GM21381 (cell line): ENCODE results near the gene CCDC97.

Experiments
- ATAC-seq: cut with Tn5 transposase; IDR thresholded peaks from one replicate; pipeline ENCODE4 v1.9.1; 2021; ENCODE audit warnings: mild to moderate bottlenecking, moderate library complexity; ENCODE audit not compliant: unreplicated experiment

The CCDC97 gene

DNA sequence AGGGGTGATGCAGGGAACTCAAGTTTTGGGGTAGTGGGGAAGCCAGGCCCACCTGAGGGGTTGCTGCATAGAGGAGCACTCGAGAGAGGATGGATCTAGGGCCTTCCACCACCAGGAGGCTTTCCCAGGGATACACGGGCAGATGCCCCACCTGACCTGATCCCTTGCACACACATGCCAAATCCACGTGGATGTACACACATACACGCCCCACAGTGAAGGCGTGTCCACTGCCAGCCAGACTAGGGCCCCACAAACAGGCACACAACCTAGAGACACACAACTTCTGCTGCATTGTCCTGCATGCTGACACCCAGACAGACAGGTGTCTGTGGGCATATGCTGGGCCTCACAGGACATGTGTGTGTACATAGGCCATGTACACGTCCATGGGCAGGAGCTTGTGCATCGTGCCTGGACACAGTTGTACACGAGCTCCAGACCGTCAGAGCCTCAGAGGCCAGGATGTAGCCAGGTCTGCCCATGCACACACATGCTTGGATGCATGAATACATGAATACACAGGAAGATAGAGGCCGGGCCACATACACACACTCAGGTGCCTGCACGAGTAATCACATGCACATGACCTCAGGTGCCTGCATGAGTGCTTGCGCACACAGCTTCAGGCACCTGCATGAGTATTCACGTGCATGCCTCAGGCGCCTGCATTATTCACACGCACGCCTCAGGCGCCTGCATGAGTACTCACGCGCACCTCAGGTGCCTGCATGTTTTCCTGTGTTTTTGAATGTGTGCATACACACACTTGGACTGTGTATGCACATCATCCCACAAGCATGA, 8.9 kb downstream of the CCDC97 start:
- no peak for ATAC-seq

DNA sequence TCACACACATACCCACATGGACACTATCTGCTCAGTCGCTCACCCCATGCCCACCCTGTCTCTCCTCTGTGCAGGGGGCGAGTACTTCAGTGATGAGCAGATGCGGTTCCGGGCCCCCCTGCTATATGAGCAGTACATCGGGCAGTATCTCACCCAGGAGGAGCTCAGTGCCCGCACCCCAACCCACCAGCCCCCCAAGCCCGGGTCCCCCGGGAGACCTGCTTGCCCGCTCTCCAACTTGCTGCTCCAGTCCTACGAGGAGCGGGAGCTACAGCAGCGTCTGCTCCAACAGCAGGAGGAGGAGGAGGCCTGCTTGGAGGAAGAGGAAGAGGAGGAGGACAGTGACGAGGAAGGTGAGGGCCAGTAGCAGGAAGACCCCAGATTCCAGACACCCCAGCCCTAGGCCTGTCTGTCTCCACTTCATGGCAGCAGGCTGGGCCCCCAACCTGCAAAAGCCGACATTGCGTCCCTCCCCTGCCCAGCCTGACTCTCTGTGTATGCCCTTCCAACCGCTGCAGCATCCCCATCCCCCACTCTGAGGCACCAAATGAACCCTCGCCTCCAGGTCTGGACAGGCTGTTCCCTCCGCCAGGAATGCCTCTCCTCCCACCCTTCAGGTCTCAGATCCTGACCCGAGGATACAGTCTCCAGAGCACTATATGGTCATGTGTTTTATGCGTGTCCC, 9.7 kb downstream of the CCDC97 start:
- no peak for ATAC-seq

DNA sequence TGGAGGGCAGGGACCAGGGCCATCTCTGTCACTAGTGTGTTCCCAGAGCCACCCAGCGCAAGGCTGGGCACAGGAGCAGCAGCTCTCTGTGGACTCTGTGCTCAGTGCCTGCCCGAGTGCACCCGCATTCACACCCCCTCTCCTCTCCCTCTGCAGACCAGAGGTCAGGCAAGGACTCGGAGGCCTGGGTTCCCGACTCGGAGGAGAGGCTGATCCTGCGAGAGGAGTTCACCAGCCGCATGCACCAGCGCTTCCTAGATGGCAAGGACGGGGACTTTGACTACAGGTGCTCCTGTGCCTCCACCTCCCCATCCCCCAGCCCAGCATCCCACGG, 10.2 kb downstream of the CCDC97 start:
- no peak for ATAC-seq

DNA sequence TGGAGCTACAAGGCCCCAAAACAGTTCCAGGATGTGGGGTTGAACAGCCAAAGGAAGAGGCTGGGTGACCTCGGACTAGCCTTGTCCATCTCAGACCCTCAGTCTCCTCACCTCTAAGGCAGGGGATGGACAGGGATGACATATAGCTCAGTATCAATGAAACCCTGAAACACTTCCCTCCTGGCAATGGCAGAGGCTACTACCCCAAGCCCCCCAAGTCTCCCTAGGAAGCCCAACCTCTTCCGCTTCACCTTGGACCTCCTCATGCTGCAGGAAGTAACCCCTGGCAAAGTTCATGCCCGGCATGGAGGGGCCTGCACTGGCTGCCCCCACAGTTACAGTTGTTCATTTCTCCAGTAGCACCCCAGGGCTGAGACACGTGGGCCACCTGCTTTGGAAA, 10.6 kb downstream of the CCDC97 start:
- ATAC-seq = no peak

DNA sequence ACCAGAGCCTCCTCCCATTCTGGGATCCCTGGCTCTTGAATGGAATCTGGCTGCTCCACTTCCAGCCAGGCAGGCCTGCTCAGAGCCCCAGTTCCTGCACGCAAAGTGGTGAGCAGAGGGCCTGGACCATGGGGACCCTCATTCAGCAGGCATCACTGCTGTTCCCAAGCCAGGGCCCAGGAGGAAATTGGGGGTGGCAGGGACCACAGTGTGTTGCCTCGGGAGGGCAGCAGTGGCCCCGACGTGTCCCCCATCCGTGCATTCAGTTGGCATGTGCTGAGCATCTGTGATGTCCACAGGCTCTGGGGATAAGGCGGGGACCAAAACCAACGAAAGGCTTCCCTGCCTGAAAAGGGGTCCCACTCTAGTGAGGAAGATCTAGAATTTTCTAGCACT, 11.2 kb downstream of the CCDC97 start:
- ATAC-seq = no peak

DNA sequence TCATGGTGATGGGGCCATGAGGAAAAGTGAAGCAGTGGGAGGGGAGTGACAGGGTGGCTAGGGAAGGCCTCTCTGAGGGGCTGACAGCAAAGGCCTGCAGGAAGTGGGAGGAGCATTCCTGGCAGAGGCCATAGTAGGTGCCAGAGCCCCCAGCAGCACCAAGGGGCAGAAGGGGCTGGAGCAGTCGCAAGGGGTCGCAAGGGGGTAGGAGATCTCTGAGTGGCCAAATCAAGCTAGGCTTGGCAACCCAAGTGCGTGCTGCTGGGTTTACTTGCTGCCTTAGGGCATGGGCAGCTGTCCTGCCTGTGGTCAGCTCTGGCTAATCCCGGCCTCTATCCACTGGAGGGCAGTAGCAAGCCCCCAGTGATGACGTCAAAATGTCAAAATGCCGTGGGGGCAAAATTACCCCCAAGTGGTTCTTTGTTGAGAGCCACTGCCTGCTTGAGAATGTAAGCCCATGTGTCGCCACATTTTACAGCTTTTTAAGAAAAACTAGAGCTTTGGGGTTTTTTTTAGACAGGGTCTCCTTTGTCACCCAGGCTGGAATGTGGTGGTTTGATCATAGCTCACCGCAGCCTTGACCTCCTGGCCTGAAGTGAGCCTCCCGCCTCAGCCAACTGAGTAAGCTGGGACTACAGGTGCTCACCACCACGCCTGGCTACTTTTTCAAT, 11.8 kb downstream of the CCDC97 start:
- ATAC-seq = no peak

DNA sequence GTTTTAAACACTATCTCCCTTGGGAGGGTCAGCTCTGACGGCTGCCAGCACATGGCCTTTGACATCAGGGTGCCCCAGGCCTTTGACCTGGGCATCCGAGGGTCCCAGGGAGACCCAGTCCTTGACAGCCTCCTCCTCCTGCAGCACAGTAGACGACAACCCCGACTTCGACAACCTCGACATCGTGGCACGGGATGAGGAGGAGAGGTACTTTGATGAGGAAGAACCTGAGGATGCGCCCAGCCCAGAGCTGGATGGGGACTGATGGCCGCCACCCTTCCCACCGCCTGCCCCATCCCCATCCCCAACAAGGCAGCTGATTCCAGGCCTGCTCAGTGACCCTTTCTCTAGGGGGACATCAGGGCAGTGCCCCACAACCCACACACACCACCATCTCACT, 12.5 kb downstream of the CCDC97 start:
- ATAC-seq = no peak

DNA sequence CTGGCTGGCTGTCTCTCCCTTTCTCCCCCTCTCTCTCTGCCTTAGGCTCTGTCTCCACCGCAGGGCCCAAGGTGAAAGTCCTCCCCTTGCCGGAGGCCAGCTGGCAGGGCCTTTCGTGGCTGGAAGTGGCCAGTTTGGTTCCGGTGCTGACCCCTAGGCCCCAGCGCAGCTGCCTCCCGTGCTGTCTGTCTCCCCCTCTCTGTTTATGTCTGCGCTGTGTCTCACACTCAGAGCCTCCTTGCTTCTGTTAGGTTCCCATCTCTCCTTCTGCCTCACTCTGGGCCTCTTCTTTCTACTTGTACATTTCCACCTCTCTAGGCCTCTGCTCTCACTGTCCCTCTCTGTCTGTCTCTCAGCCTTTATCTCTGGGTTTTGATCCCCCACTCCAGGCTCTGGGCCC, 13.1 kb downstream of the CCDC97 start:
- no peak for ATAC-seq

DNA sequence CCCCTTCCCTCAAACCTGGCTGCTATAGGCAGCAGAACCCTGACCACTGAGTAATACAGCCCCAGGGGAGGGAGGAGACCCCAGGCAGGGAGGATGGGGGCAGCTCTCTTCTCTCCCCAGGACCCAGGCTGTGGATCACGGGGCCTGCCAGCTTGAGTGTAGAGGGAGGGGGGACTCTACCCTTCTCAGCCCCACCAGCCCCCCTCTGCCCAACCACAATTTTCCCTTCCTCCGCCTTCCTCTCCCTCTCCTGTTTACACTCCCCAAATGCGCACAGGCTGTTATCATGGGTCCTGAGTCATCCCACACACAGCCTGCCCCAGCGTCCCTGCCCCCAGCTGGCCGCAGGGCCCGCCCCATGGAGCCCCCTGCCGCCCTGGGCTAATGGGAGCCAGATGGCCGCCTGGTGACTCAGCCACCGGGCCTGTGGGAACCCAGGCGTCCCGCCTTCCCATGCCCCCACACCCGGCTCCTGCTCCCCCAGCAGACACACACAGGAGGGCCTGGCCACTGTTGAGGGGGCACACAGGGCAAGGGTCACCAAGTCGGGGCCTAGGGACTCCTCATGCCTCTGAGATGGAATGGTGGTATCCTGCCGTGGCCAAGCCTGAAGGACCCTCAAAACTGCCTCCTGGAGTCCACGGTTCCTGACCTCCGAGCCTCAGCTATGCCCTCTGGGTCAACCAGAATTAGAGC, 13.6 kb downstream of the CCDC97 start:
- no peak for ATAC-seq

DNA sequence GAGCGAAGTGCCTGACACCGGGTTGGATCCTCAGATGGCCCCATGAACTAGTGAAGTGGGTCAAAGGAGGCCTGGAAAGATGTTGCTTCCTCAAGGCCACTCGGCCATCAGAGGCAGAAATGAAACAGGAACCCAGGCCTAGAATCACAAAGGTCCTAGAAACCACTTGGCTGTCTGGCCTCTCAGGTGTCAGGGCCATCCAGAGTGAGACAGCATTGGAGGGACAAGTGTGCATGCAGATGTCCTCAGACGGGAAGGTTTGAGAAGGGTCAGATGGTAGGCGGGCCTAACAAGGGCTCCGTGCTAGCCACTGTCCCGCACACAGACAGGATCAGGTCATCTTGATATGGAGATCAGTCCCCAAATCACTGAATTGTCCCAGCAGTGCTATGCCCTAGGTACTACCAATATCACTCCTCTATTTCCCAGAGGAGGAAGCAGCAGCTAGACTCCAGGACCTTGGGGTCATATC, 14.3 kb downstream of the CCDC97 start:
- ATAC-seq = no peak

DNA sequence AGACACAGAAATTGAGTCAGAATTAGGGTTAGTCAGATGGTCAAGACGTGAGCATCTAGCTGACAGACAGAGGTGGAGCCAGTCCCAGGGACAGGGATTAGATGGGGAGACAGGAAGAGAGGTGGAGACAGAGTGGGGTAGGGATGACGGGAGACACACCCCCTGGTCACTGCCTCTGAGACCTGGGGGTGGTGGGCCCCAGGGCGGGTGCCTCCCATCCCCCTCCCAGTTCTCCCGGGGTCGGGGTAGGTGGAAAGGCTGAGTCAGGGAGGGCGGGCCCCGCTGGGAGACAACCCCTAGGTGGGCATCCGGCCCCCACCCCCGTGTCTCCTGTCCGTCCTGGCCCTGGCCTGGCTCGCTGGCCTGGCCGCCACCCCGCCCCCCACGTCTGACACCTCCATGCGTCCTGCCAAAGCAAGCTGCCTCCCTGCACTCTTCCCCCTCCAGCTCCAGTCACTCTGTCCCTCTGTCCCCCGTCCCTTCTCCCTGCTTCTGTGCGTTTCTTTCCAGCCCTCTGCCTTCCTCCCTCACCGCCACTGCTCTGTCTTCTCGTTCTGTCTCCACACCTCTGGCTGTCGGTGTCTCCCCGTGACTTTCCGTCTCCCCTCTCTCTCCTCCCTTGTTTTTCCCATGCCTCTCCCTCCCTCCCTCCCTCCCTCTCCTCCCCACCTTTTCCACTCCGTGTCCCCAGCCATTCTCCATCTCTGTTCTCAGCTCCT, 15.1 kb downstream of the CCDC97 start:
- no peak for ATAC-seq

DNA sequence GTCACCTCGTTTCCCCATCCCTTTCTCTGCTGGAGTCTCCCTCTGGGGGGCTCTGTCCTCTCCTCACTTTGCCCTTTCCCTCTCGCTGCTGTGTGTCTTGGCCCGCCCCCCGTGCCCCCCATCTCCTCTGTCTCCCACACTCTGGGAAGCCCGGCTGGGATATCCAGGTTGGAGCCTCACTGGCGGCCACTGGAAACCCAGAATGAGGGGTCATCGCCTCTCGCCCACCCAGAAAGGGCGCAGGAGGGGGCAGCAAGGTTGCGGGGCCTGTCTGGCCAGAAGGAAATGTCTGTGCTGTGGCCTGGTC, 15.6 kb downstream of the CCDC97 start:
- ATAC-seq = no peak

DNA sequence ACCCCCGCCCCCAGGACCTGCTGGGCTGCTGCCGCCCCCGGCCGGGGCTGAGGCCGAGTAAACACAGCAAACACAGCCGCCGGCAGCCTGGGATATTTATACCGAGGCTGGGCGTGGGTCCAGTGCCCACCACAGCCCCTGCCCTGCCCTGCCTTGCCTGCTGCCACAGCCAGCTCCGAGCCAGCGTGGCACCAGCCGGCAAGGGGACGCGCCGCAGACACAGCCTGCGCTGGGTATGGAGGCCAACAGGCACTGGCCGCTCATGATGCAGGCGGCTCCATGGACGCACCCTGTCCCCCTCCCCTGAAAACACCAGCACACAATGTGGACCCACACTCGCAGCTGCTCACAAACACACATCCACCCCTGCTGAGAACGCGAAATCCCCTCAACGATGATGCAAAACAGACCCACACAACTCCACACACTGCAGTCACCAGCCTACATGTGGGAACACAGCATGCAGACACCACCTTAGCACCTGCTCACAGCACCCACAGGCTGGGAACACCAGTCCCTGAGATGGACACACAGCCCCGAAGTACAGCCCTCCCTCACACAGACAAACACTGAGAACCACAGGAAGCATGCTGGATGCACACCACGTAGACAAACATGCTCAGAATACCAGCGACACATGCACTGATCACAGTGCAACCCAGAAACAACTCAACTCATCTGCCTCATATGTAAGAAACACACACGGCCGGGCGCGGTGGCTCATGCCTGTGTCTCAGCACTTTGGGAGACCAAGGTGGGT, 16.2 kb downstream of the CCDC97 start:
- ATAC-seq = no peak

DNA sequence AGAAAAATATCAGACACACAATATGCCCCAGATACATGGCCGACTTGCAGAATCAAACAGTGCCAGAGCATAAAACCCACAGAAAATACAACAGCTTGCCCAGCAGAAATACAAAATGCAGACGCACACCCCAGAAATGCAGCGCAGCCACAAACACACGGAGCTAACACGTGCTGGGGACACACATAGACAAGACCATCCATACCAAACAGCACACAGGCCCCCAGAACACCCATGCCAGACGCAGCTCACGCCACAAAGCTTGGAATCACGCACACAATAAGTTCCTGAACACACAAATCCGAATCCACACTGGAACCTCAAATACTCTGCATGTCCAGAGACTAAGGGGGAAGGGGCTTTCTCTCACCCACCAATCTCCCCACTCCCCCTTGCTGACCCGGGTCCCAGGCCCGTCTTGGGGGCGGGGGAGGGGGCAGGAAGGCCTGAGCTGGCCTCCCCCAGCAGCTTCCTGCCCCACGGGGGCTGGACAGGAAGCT, 17.2 kb downstream of the CCDC97 start:
- no peak for ATAC-seq

DNA sequence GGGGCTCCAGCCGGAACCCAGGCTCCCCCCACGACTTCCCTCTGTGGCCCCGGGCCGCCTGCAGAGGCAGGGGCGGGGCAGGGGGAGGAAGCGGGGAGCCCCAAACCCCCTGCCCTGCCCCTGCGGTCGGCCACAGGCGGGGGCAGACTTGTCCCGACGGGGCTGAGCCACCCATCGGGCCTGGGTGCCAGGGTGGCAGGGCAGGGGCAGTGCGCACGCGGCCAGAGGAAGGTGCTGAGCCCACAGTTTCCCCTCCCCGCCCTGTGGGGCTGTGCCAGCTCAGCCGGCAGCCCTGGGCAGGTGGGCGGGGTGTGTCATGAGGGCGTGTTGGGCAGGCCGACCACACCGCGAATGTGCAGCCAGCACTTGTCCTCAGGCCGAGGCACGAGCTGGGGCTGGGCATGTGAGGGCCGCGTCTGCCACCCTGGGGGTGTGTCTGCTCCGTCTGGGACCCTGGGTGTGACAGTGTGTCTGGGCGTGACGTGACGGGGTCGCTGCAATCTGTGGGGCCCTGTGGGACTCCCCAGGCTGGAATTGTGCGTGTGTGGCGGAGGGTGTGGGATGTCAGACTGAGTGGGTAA, 17.7 kb downstream of the CCDC97 start:
- peak; percentile 66 for ATAC-seq

DNA sequence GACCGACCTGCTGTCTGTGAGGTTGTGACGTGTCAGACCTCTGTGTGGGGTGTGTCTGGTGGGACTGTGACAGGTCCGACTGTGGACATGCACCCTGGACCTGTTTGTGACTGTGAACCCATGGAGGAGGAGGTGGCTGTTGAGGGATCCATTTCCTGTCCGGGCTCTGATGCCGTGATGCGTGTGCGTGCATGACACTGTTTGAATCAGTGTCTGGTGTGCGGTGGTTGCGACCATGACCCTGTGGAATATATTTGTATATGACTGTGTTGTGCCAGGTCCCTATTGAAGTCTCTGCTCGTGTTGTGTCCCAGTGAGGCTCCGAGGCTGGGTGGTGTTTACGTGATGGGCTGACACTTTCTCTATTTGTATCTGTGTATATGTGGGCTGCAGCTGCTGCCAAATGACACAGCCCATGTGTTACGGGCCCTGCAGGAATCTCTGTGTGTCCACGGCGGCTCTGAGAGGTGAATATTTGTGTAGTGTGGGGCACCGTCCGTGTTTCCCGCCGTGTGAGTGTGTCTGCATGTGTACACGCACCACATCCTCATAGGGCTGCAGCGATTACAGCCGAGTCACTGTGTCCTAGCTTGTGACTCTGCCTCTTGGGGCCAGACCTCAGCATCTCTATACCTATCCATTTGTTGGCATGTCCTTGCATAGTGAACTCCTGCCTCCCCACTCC, 18.3 kb downstream of the CCDC97 start:
- ATAC-seq = peak; percentile 8

DNA sequence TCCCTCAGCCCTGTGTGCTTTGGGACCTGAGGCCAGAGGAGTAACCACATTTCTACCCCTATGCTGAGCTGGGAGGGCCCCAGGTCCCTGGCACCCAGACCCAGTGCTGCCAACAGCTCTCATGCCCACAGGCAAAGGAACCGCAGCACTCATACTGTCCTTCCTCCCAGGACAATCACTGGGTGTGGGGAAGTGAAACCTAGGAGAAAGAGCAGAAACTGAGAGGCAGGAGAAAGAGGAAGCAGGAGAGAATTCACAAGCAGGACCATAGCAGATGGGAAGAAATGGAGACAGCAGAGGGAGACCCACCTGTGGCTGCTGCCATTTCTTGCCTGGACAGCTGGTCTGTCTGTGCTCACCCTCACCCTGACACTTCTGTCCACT, 18.9 kb downstream of the CCDC97 start:
- ATAC-seq = no peak

DNA sequence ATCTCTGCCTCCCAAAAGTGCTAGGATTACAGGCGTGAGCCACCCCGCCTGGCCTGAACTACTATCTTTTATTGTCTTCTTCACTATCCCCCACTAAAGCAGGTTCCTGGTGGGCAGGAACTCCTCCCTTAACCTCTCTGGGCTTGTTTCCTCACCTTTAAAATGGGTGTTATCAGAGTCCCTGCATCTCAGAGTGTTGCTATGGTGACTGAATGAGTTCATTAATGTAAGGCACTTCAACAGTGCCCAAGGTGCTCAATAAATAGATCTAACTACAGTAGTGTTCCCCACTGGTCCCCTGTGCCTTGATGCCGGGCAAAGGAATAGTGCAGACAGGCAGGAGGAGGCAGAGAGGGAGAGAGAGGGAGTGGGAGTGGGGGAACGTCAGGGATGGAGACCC, 20.5 kb downstream of the CCDC97 start:
- no peak for ATAC-seq
